ENCODE measurements around the gene CNTNAP2. TPM values are rescaled to one million over a fixed set of nuclear protein-coding genes. Genes with fewer than 3 reads are reported as not detected.

CNTNAP2 gene
- total RNA-seq, 6 experiments from 2014 or later = 0.07 to 0.13 (median 0.12) TPM; not detected in 3

DNA sequence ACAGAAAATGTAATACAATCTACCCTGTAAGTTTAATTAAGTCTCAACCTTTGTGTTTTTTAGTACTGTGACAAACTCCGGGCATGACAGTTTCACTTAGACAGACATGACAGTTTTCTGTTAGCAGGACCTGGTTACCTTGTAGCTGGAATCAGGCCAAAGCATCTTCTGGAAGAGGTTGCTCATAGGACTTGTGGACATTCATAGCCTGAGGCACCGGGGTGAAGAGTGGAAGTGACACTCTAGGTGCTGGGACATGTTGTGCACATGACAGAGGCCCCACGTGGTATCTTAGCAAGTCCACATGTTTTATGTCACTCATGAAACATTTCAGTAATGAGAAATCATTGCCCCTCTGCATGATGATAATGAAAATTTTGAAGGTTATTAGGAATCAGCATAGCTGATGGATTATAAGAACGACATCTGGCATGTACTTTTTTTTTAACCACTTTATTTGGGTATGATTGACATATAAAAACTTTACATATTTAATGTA lies 441.4 kb downstream of the CNTNAP2 start:
- DNase-seq = no peak
- Mint-ChIP-seq H3K27me3 (ENCODE audit: insufficient read depth) (no peaks in the 10 kb centered on the region), H3K4me3 (no peak overlapping the region), H3K27ac (no peak overlapping the region), H3K4me1 (ENCODE audit: low read depth) (no peaks in the 10 kb centered on the region), H3K9me3 (peaks cover 11% of the 10 kb centered on the region), H3K36me3 (ENCODE audit: low read depth) (no peaks in the 10 kb centered on the region)
- TF ChIP-seq, protein P1, sequence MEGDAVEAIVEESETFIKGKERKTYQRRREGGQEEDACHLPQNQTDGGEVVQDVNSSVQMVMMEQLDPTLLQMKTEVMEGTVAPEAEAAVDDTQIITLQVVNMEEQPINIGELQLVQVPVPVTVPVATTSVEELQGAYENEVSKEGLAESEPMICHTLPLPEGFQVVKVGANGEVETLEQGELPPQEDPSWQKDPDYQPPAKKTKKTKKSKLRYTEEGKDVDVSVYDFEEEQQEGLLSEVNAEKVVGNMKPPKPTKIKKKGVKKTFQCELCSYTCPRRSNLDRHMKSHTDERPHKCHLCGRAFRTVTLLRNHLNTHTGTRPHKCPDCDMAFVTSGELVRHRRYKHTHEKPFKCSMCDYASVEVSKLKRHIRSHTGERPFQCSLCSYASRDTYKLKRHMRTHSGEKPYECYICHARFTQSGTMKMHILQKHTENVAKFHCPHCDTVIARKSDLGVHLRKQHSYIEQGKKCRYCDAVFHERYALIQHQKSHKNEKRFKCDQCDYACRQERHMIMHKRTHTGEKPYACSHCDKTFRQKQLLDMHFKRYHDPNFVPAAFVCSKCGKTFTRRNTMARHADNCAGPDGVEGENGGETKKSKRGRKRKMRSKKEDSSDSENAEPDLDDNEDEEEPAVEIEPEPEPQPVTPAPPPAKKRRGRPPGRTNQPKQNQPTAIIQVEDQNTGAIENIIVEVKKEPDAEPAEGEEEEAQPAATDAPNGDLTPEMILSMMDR (IDR thresholded peaks at IDR 0.05) = no peak

DNA sequence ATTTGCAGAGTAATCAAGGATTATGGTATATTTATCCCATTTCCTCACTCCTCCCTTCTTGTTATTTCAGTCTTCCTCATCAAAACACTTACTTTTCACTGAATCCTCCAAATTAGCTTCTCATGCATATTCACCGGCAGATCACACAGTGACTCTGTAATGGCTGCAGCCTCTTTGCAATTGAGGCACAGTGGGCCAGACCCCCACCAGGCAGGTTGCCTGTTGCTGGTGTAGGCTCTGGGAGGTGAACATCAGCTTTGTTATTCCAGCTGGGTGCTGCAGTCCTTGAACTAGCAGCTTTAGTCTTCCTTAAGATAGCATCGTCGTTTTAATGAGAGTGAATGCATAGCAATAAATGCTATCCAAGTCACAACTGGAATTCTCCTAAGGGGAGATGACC lies 449.3 kb downstream of the CNTNAP2 start:
- no peak for DNase-seq
- no peaks in the 10 kb centered on the region for H3K27me3 Mint-ChIP-seq (ENCODE audit: insufficient read depth)
- no peaks in the 10 kb centered on the region for H3K4me1 Mint-ChIP-seq (ENCODE audit: low read depth)
- H3K36me3 Mint-ChIP-seq (ENCODE audit: low read depth) = no peaks in the 10 kb centered on the region
- H3K4me3 Mint-ChIP-seq = no peak overlapping the region
- peaks cover 15% of the 10 kb centered on the region for H3K9me3 Mint-ChIP-seq
- TF ChIP-seq, protein P1 (IDR thresholded peaks at IDR 0.05) = no peak
- H3K27ac Mint-ChIP-seq = no peak overlapping the region

DNA sequence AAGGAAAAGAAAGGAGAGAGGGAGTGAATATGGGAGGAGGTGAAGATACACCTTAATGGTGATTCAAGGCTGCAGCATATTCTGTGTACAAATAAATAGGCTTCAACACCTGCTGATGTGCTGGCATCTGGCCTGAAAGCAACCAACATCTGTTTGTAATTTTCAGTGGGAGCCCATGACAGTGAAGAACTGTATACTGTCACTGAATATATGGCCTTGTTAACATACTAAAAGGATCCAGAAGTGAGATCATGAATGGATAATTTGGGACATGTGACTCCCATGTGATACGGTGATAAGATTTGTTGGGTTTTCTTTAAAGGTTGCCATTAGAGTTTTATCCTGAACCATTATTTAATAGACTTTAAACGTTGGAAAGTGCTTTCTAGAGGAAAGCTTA lies 459.3 kb downstream of the CNTNAP2 start:
- H3K27me3 Mint-ChIP-seq (ENCODE audit: insufficient read depth) = no peaks in the 10 kb centered on the region
- peaks cover 28% of the 10 kb centered on the region for H3K9me3 Mint-ChIP-seq
- no peak for DNase-seq
- TF ChIP-seq, protein P1 (IDR thresholded peaks at IDR 0.05) = no peak
- H3K4me3 Mint-ChIP-seq = no peak overlapping the region
- H3K36me3 Mint-ChIP-seq (ENCODE audit: low read depth) = no peaks in the 10 kb centered on the region
- no peaks in the 10 kb centered on the region for H3K4me1 Mint-ChIP-seq (ENCODE audit: low read depth)
- H3K27ac Mint-ChIP-seq = no peak overlapping the region

DNA sequence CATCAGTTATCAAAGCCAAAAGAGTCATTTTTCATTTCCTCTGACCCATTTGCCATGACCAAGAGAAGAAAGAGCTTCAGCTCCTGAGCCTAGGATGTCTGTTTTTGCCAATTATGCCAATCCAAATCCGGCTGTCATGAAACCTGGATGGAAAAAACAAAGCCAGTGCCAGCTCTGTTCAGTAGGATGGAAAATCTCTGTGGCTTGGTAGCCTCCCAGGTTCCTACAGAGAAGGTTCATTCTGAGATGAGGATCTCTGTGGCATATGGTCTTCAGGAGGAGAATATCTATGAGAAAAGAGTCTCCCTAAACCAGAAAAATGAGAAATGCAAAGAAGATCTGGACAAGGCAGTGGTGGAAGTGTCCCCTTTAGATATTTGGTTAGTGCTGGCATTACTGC lies 475.4 kb downstream of the CNTNAP2 start:
- Mint-ChIP-seq H3K27ac (no peak overlapping the region), H3K4me3 (no peak overlapping the region), H3K27me3 (ENCODE audit: insufficient read depth) (no peaks in the 10 kb centered on the region; the same call in 1 of the 2 replicates), H3K9me3 (peaks cover 57% of the 10 kb centered on the region), H3K4me1 (ENCODE audit: low read depth) (no peaks in the 10 kb centered on the region), H3K36me3 (ENCODE audit: low read depth) (no peaks in the 10 kb centered on the region)
- DNase-seq = no peak
- TF ChIP-seq, protein P1 (IDR thresholded peaks at IDR 0.05) = no peak

DNA sequence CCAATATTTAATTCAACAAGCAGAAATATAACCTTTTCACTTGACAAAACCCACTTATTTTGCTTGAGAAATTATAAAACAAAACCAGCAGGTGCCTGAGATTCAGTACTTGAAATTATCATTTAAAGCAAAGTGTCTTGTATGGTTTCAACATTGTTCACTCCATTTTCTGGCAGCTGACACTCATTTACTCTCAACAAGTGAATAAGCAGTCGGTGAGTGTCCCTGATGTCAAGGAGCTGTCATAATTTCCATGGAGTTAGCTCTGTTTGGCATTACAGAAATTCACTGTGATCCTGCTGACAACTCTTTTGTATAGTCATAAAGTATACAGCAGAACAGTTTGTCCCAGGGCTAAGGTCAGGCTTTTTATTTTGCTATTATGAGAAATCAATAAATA lies 490.0 kb downstream of the CNTNAP2 start:
- Mint-ChIP-seq H3K27ac (no peak overlapping the region), H3K4me1 (ENCODE audit: low read depth) (no peaks in the 10 kb centered on the region), H3K27me3 (ENCODE audit: insufficient read depth) (no peaks in the 10 kb centered on the region), H3K9me3 (peaks cover 10% of the 10 kb centered on the region), H3K4me3 (no peak overlapping the region), H3K36me3 (ENCODE audit: low read depth) (no peaks in the 10 kb centered on the region)
- DNase-seq = no peak
- TF ChIP-seq, protein P1 (IDR thresholded peaks at IDR 0.05) = no peak

DNA sequence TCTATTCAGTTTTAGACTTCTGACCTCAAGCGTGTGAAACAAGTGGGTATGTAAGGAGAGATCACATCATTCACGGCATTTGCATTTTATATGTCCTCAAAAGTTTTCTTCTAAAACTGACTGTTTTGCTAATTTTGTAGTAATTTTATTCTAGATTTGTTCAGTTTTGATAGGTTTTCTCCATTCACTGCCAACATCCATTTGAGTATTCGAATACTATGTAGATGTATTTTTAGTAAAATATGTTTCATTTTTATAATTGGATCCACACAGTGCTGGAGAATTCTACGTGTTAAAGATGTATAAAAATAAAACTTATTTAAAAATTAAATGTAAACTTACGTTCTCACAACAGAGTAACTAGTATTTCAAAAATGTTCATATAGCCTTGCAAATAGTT lies 503.0 kb downstream of the CNTNAP2 start:
- DNase-seq = no peak
- Mint-ChIP-seq H3K27ac (no peak overlapping the region), H3K36me3 (ENCODE audit: low read depth) (no peaks in the 10 kb centered on the region), H3K4me3 (no peak overlapping the region), H3K4me1 (ENCODE audit: low read depth) (no peaks in the 10 kb centered on the region), H3K27me3 (ENCODE audit: insufficient read depth) (no peaks in the 10 kb centered on the region), H3K9me3 (peaks cover 31% of the 10 kb centered on the region)
- TF ChIP-seq, protein P1 (IDR thresholded peaks at IDR 0.05) = no peak

All from HFFc6 (cell line).